DOHH2 (cell line): Measurements from ENCODE around the gene DYRK1A.

Experiments
- EZH2phosphoT487 ChIP-seq: fragments of 200-600 bp; sonication (generic); IDR thresholded peaks from 2 replicates; pipeline ENCODE4 v1.6.1; 2017; ENCODE audit warnings: borderline replicate concordance, mild to moderate bottlenecking, antibody characterized with exemption, low read length, moderate library complexity, mixed read lengths
- TF ChIP-seq, protein P1 (sequence below): fragments of 200-600 bp; sonication (generic); IDR thresholded peaks from one replicate; pipeline ENCODE4 v1.5.1; 2014; ENCODE audit warnings: antibody characterized with exemption, mild to moderate bottlenecking, low read depth, low read length; ENCODE audit not compliant: poor library complexity, severe bottlenecking

DNA sequence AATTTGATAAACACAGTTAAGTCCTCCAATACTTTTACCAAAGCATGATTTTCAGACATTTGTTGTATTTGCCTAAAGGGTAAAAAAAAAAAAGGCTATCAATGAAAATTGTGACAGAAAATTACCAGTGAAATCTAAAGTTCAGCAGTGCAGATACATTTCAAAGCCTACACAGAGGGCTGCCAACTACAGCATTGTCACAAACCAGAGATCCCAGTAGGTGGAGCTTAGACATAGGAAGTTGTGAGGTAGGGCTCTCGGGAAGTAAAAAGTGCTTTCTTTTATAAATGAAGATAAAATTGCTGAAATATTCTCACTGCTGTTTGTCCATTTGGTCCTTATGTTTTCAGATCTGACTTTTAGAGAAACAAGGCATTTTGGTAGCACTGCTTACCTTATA is 123.0 kb downstream of the DYRK1A start:
- TF ChIP-seq, protein P1, sequence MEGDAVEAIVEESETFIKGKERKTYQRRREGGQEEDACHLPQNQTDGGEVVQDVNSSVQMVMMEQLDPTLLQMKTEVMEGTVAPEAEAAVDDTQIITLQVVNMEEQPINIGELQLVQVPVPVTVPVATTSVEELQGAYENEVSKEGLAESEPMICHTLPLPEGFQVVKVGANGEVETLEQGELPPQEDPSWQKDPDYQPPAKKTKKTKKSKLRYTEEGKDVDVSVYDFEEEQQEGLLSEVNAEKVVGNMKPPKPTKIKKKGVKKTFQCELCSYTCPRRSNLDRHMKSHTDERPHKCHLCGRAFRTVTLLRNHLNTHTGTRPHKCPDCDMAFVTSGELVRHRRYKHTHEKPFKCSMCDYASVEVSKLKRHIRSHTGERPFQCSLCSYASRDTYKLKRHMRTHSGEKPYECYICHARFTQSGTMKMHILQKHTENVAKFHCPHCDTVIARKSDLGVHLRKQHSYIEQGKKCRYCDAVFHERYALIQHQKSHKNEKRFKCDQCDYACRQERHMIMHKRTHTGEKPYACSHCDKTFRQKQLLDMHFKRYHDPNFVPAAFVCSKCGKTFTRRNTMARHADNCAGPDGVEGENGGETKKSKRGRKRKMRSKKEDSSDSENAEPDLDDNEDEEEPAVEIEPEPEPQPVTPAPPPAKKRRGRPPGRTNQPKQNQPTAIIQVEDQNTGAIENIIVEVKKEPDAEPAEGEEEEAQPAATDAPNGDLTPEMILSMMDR, result no peak
- no peak for TF ChIP-seq EZH2phosphoT487
